GM19238 (cell line): ENCODE data around the gene POLR3F.
"Not testable (repeated sequence)": the region's sequence is repeated elsewhere in the genome, so short reads cannot be mapped to it uniquely, and the experiment has no call there.

Source experiments
- DNase-seq: peaks from one replicate; pipeline ENCODE4 v3.0.0; 2011; ENCODE audit warnings: low spot score; ENCODE audit not compliant: insufficient read length

POLR3F gene

DNA sequence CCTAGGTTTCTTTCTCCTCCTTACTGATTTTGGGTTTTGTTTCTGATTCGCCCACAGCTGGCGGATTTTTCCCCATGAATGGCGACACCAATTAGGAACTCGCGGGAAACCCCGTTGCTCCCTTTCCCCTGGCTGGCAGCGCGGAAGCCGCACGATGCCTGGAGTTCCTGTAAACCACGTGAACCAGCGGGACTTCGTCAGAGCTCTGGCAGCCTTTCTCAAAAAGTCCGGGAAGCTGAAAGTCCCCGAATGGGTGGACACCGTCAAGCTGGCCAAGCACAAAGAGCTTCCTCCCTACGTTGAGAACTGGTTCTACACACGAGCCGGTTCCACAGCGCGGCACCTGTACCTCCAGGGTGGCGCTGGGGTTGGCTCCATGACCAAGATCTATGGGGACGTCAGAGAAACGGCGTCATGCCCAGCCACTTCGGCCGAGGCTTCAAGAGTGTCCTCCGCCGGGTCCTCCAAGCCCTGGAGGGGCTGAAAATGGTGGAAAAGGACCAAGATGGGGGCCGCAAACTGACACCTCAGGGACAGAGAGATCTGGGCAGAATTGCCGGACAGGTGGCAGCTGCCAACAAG lies 37.4 kb downstream of the POLR3F start:
- no peak for DNase-seq

DNA sequence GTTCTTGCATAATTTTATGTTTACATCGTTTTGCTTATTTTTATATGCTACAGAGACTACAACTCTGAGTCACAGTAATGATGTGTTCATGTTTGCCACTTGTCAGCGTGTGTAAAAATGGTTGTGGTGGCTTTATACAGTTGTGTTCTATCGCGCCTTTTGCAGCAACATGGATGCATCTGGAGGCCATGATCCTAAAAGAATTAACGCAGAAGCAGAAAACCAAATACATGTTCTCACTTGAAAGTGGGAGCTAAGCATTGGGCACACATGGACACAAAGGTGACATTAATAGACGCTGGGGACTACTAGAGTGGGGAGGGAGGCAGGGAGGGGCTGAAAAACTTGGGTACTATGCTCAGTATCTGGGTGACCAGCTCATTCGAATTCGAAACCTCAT lies 39.6 kb downstream of the POLR3F start:
- no peak for DNase-seq

DNA sequence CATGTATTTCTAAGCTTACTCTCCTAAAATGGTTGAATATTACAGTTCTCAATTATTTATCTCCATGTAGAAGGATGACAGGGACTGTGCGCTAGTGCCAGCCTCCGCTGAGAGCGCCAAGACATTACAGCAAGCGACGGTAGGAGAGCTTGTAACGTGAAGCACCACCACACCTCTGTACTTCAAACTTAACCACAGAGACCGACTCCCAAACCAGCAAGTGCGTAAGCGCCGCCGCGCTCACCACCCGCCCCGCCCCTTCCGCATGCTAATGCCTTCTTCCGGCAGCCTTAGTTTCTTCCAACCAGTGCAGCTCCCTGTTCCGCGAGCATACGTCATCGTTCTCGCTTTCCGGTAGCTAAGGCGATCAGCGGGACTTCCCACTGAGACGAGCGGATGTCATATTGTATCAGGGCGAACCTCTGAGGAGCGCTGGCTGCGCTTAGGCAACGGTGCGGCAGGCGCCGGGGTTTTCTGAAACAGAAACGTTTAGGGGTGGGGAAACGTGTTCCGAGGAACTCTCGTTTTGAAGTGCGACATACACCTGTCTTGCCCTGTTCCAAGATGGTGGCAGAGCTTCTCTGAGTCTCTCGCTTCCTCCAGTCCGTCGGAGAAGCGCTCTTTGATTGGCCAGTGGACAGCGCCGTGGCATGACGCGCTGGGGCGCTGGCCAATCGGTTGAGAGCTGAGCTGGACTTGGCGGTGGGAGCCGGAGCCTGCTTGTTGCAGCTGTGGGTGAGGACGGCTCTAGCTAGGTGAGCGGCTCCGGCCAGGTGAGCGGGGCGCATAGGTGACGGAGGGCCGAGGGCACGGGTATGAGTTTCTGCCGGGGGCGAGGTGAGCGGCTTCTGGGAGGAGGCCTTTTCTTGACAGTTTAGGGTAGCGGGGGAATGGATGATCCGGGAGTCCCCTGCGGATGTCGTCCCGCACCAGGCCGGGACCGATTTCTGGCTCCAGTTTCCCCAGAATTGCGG lies 40.3 kb downstream of the POLR3F start, which contains the start of gene SEC23B:
SEC23B (plus strand) TSS at position 723 of the 974 bp plus-strand sequence. CDS start 2,896 bp downstream, outside the sequence.
- peak; percentile 88 for DNase-seq

DNA sequence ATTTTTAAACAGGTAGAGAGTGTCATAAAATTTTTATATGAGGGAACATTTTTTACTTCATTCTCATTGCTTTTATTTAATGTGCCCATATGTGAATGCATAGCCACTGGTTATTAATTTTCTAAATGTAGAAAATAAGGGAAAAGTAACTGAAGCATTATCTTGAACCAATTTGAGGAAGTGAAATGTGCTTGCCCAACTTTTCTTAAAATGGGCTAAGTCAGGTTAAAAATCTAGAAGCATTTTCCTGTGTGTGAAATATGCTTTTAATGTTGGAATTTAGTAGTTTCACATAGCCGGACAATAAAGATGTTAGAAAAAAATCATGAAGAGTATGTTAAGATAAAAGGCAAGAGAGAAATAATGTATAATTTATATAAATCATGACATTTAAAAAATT lies 44.4 kb downstream of the POLR3F start:
- DNase-seq, result no peak

DNA sequence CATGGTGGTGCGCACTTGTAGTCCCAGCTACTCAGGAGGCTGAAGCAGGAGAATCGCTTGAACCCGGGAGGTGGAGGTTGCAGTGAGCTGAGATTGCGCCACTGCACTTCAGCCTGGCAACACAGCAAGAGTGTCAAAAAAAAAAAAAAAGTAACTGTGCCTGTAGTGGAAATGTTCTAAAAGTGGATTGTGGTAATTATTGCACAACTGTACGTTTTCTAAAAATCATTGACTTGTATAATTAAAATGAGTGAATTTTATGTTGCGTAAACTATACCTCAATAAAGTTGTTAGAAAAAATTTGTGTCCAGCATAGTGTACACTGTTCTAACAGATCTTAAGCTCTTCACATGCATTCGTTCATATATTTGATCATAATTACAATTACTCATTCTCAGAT lies 46.0 kb downstream of the POLR3F start:
- no peak for DNase-seq

DNA sequence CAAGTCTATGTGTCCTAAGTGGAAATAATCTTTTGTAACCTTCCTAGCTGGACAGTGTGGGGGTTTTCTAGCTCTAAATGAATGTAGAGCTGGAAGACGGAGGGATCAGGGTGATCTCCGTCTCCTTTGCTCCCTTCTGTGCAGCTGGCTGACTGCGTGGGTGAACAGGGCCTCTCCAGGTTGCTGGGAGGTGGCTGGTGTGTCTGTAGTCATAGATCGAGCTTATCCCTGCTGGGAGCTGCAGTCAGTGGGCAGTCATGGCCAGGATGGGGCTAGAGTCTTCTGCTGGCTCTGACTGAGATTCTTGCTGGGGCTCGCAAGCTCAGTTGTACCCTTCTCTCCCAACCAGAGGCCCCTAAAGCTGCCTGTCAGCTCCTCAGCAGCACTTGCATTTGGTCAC lies 46.9 kb downstream of the POLR3F start:
- DNase-seq, result no peak

DNA sequence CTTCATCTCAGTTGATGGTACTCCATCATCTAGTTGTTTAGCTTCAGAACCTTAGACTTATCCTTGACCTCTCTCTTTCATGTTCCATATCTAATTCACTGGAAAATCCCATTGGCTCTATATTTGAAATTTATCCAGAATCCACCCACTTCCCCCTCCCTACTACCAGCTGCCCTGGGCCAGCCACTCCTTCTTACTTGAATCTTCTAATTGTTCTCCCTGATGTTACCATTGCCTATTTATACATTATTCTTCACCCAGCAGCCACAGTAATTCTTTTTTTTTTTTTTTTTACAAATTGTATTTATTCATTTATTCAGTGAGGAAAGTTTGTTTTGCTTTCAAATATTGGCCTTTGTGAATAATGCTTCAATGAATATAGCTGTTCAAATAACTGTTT lies 48.8 kb downstream of the POLR3F start:
- DNase-seq, result no peak

DNA sequence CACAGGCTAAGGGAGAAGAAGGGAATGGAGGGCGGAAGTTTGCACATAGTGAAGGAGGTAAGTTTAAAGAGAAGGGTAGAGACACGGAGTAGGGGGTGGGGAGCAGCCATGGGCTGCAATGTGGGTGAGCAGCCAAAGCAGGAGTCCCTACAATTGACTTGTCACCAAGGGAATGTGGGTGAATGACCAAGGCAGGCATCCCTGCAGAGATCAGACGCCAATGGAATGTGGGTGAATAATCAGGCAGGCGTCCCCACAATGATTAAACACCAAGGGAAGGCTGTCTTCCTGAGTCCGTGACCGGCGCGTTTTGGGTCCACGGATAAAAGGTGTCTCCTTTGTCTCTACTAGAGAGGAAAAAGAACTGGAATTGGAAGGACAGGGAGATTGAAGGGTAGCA lies 54.9 kb downstream of the POLR3F start:
- DNase-seq, result not testable (repeated sequence)

DNA sequence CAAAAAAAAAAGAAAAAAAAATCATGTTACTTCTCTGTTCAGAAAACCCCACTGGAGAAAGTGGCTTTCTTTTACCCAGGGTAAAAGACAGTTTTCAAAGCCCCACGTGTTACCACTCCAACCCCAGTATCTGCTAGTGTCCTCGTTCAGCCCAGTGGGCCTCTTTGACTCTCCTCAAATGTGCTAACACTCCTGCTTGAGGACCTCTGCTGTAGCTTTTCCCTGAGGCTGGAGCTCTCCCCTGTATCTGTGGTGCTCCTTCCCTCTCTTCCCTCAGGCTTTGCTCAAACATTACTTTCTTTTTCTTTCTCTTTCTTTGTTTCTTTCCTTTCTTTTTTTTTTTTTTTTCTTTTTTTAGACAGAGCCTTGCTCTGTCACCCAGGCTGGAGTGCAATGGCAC lies 55.9 kb downstream of the POLR3F start:
- DNase-seq, result no peak

DNA sequence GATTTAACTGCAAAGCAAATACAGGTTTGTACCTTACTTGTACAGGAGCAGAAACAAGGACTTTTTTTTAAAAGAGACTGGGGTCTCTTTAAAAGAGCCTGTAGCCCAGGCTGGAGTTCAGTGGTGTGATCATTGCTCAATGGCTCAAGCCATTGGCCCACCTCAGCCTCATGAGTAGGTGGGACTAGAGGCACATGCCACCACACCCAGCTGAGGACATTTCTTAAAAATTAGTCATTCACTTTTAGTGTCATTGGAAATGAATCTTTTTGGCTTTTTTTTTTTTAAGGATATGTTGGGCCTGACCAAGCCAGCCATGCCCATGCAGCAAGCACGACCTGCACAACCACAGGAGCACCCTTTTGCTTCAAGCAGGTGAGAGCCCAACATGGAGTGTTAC lies 57.5 kb downstream of the POLR3F start:
- no peak for DNase-seq

DNA sequence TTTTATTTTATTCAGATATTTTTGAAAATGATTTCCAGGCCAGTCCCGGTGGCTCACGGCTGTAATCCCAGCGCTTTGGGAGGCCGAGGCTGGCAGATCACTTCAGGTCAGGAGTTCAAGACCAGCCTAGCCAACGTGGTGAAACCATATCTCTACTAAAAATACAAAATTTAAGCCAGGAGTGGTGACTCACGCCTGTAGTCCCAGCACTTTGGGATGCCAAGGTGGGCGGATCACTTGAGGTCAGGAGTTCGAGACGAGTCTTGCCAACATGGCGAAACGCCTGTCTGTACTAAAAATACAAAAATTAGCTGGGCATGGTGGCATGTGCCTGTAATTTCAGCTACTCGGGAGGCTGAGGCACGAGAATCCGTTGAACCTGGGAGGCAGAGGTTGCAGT lies 59.6 kb downstream of the POLR3F start:
- DNase-seq, result not testable (repeated sequence)

DNA sequence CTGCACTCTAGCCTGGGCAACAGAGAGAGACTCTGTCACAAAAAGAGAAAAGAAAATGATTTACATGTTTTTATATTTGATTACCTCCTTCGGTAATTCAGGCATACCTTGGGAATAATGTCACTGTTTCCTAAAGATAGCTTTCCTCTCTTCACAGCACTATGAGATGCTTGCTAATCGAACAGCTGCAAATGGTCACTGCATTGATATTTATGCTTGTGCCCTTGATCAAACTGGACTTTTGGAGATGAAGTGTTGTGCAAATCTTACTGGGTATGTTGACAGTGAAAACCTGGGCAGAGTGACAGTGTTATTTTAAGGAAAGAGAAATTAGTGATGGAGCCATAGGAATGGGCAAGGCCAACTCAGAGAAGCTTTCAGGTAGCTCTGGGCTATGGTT lies 60.1 kb downstream of the POLR3F start:
- no peak for DNase-seq

DNA sequence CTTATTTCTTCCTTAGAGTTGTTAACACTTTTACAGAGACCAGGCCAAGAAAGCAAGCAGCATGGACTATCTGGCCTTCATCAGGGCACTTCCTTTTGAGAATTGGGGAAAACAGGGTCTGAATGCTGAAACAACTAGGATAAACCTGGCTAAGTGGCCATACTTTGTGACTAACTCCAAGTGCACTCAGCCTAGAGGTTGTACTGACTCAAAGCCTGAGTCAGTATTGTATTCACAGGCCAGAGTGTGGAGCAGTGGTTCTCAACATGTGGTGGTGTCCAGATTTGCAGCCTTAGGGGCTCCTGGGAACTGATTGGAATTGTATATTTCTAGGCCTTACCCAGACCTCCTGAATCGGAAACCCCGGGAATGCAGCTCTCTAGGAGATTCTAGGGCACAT lies 60.6 kb downstream of the POLR3F start:
- no peak for DNase-seq

DNA sequence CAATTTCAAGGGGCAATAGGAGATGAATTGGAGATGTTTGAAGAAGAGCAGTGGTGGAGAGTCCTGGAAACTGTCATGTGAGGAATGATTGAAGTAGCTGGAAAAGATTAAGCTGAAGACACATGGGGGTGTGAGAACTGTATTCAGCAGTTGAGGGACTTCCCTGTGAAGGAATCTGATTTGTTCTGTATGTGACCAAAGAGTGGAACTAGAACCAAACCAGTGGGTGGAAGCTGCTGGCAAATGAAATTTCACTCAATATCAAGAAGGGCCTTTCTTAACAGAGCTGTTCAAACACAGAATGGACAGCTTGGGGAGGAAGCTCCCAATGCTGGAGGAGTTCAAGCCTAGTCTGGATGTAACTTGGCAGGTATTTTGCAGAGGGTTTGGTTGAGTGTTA lies 61.9 kb downstream of the POLR3F start:
- DNase-seq, result no peak

DNA sequence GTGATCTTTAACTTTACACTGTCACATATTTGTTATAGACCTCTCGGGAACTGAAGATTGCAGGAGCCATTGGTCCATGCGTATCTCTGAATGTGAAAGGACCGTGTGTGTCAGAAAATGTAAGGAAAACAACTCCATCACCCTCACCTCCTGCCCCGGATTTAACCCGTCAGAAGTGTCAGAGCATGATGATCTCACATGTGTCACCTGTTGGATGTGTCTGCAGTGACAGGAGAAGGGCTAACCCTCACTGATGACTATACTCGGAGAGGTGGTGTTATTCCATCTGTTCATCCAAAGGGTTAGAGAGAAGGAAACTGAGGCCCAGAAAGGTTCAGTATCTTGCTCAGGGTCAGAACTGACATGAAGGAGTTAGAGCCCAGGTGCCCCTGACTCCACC lies 65.4 kb downstream of the POLR3F start:
- no peak for DNase-seq

DNA sequence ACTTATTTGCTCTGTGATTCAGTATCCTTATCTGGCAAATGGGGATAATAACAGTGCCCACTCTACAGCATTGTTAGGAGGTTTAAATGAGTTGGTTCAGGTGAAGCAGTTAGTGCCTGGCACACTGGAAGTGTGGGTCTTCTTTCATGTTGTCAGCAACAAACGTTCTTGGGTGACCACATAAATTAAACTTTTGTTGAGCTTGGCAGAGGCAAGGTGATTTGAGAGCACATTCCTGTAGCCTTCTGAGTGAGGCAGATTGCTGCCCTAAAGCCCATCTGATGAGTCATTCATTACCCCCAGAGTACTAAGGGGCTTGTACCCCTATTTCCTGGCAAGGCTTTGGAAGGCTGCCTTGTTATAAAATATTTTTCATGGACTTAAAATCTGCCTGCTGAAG lies 66.3 kb downstream of the POLR3F start:
- no peak for DNase-seq

DNA sequence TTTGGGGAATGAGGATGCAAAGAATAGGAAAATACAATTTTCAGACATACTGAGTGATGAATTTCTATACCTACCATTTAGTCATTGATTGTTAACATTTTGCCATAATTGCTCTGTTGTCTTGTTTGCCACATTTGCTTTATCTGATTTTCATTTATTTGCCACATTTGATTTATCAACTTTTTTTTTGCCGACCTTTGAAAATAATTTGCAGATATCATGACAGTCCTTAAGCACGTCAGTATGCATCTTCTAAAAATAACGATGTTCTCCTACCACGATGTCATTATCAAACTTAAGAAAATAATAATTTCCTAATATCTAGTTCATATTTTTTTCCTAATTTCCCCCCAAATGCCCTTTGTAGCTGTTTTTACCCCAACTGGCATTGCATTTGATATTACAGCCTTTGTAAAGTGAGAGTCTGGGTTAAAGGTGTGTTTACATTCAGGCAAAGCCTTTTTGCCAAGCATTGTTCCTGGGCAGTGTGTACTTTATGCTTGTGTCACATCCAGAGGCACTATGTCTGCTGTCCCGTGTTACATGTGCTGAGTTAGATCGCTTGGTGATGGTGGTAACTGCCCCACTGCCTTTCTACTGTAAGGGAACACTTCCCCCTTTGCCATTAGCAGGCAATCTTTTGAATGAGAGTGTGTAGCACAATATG lies 66.9 kb downstream of the POLR3F start:
- DNase-seq, result no peak
